ENCODE measurements around the gene PRKACA. TPM values are rescaled to one million over a fixed set of nuclear protein-coding genes. Genes with fewer than 3 reads are reported as not detected.

PRKACA gene
- total and polyA plus RNA-seq, 2 donors (not counting 1 experiment from before 2014, with no cell fraction given) = 43.6 to 67.4 TPM

GRCh38 chr19:14115756-14116155, 1.8 kb downstream of the PRKACA start:
- Histone ChIP-seq H3K4me2 (ENCODE audit: extremely low read depth, insufficient read depth, low read length) (peak overlapping the region; percentile 82), H4K20me1 (ENCODE audit: control insufficient read depth, extremely low read depth, insufficient read depth, low read length) (no peaks in the 10 kb centered on the region), H3K4me1 (ENCODE audit: control insufficient read depth, extremely low read depth, insufficient read depth, low read length) (peaks cover 30% of the 10 kb centered on the region), H3K27me3 (ENCODE audit: control insufficient read depth, insufficient read depth, low read length) (no peaks in the 10 kb centered on the region), H3K9me3 (ENCODE audit: control insufficient read depth, insufficient read depth, low read depth, low read length) (no peaks in the 10 kb centered on the region), H3K79me2 (ENCODE audit: control insufficient read depth, insufficient read depth, low read length) (peaks cover 49% of the 10 kb centered on the region), H3K4me3 (replicated peaks in 1 of 4; ENCODE audit: control extremely low read depth in 1 of 4, insufficient read depth in 1 of 4, low read depth in 3 of 4, low read length in 4 of 4) (peak overlapping the region in 2 of 4 experiments; percentile 5 to 86), H3K9ac (ENCODE audit: insufficient read depth, low read length) (no peak overlapping the region), H3K27ac (ENCODE audit: insufficient read depth, low read length) (no peak overlapping the region), H3K36me3 (ENCODE audit: control insufficient read depth, insufficient read depth, low read length) (peaks cover under 1% of the 10 kb centered on the region), H2AFZ (ENCODE audit: low read length) (no peak overlapping the region)
- no peak for TF ChIP-seq CTCF (conservative IDR thresholded peaks at IDR 0.05 in 1 of 2, IDR thresholded peaks at IDR 0.05 in 1 of 2; ENCODE audit: low read depth in 1 of 2, low read length in 2 of 2)
- no peak for TF ChIP-seq EZH2 (IDR thresholded peaks at IDR 0.05; ENCODE audit: low read length, missing control alignments)
- DNase-seq (ENCODE audit: low read depth in 2 of 2) = no peak

GRCh38 chr19:14114854-14115253, 2.7 kb downstream of the PRKACA start:
- Histone ChIP-seq H3K36me3 (ENCODE audit: control insufficient read depth, insufficient read depth, low read length) (peaks cover 2% of the 10 kb centered on the region), H3K9ac (ENCODE audit: insufficient read depth, low read length) (no peak overlapping the region), H3K79me2 (ENCODE audit: control insufficient read depth, insufficient read depth, low read length) (peaks cover 50% of the 10 kb centered on the region), H3K4me1 (ENCODE audit: control insufficient read depth, extremely low read depth, insufficient read depth, low read length) (peaks cover 30% of the 10 kb centered on the region), H3K4me2 (ENCODE audit: extremely low read depth, insufficient read depth, low read length) (no peak overlapping the region), H3K27ac (ENCODE audit: insufficient read depth, low read length) (no peak overlapping the region), H3K4me3 (replicated peaks in 1 of 4; ENCODE audit: control extremely low read depth in 1 of 4, insufficient read depth in 1 of 4, low read depth in 3 of 4, low read length in 4 of 4) (no peak overlapping the region), H3K27me3 (ENCODE audit: control insufficient read depth, insufficient read depth, low read length) (no peaks in the 10 kb centered on the region), H4K20me1 (ENCODE audit: control insufficient read depth, extremely low read depth, insufficient read depth, low read length) (no peaks in the 10 kb centered on the region), H2AFZ (ENCODE audit: low read length) (no peak overlapping the region), H3K9me3 (ENCODE audit: control insufficient read depth, insufficient read depth, low read depth, low read length) (no peaks in the 10 kb centered on the region)
- TF ChIP-seq EZH2 (IDR thresholded peaks at IDR 0.05; ENCODE audit: low read length, missing control alignments) (no peak), CTCF (conservative IDR thresholded peaks at IDR 0.05 in 1 of 2, IDR thresholded peaks at IDR 0.05 in 1 of 2; ENCODE audit: low read depth in 1 of 2, low read length in 2 of 2) (peak; percentile 17 to 43)
- DNase-seq (ENCODE audit: low read depth in 2 of 2) = no peak

GRCh38 chr19:14114439-14114838, 3.1 kb downstream of the PRKACA start:
- Histone ChIP-seq H3K9ac (ENCODE audit: insufficient read depth, low read length) (no peak overlapping the region), H3K27me3 (ENCODE audit: control insufficient read depth, insufficient read depth, low read length) (no peaks in the 10 kb centered on the region), H3K4me2 (ENCODE audit: extremely low read depth, insufficient read depth, low read length) (no peak overlapping the region), H3K4me1 (ENCODE audit: control insufficient read depth, extremely low read depth, insufficient read depth, low read length) (peaks cover 30% of the 10 kb centered on the region), H3K9me3 (ENCODE audit: control insufficient read depth, insufficient read depth, low read depth, low read length) (no peaks in the 10 kb centered on the region), H3K4me3 (replicated peaks in 1 of 4; ENCODE audit: control extremely low read depth in 1 of 4, insufficient read depth in 1 of 4, low read depth in 3 of 4, low read length in 4 of 4) (no peak overlapping the region), H3K27ac (ENCODE audit: insufficient read depth, low read length) (no peak overlapping the region), H4K20me1 (ENCODE audit: control insufficient read depth, extremely low read depth, insufficient read depth, low read length) (no peaks in the 10 kb centered on the region), H3K36me3 (ENCODE audit: control insufficient read depth, insufficient read depth, low read length) (peaks cover 2% of the 10 kb centered on the region), H3K79me2 (ENCODE audit: control insufficient read depth, insufficient read depth, low read length) (peaks cover 50% of the 10 kb centered on the region), H2AFZ (ENCODE audit: low read length) (no peak overlapping the region)
- no peak for TF ChIP-seq CTCF (conservative IDR thresholded peaks at IDR 0.05 in 1 of 2, IDR thresholded peaks at IDR 0.05 in 1 of 2; ENCODE audit: low read depth in 1 of 2, low read length in 2 of 2)
- no peak for TF ChIP-seq EZH2 (IDR thresholded peaks at IDR 0.05; ENCODE audit: low read length, missing control alignments)
- no peak for DNase-seq (ENCODE audit: low read depth in 2 of 2)

Measured in fibroblast of lung (primary cell).